GM12878 (cell line): ENCODE results near the gene CTNNA3. TPM values are rescaled to one million over a fixed set of nuclear protein-coding genes. Genes with fewer than 3 reads are reported as not detected.
"Not testable (repeated sequence)": the region's sequence is repeated elsewhere in the genome, so short reads cannot be mapped to it uniquely, and the experiment has no call there.

Experiments used
- ATAC-seq: fragments of 200-7000 bp; cut with Tn5 transposase; 3 replicates; pipeline ENCODE4 v1.9.1; 2020; ENCODE audit warnings: mild to moderate bottlenecking, moderate library complexity
- BruUV-seq: library from RNA; stranded (reverse); fragments of 400-500 nt; replicated peaks from 2 replicates; lab custom pipeline; 2021; lab: Mats Ljungman, UMichigan
- CTCF ChIA-PET: fragments of 300-600 bp; sonication (Branson Sonifier 250); formaldehyde crosslinking; extraction: SDS; loops from one replicate; lab custom pipeline; 2021; ENCODE audit warnings: inconsistent platforms; lab: Yijun Ruan, JAX
- POLR2A ChIA-PET: fragments of 350-600 bp; formaldehyde crosslinking; extraction: SDS; loops from one replicate; lab custom pipeline; 2021; ENCODE audit warnings: inconsistent platforms; lab: Charles Lee
- RAD21 ChIA-PET: fragments of 300-600 bp; sonication (Branson Sonifier 250); formaldehyde crosslinking; loops from one replicate; lab custom pipeline; 2023; ENCODE audit warnings: antibody characterized with exemption; ENCODE audit not compliant: unreplicated experiment; lab: Charles Lee
- SMC1A ChIA-PET: fragments of 300-600 bp; sonication (Branson Sonifier 250); formaldehyde crosslinking; loops from one replicate; lab custom pipeline; 2023; ENCODE audit not compliant: unreplicated experiment, uncharacterized antibody; lab: Charles Lee
- DNase-seq: peaks from one replicate; pipeline ENCODE4 v3.0.0-alpha.2; 2011; ENCODE audit warnings: low read depth, low spot score
- FAIRE-seq: peaks from 3 replicates; lab custom pipeline; 2011; peaks lifted over from hg19 to GRCh38; lab: Jason Lieb, UNC
- H2AFZ ChIP-seq: 2 replicates; pipeline ENCODE4 v1.6.0; 2011; ENCODE audit warnings: low read depth, low read length, control low read depth; ENCODE audit not compliant: control insufficient read depth
- H3K27ac ChIP-seq: 2 replicates; pipeline ENCODE4 v1.5.1; 2011; ENCODE audit warnings: control low read depth; ENCODE audit not compliant: control insufficient read depth, insufficient read depth
- H3K27me3 ChIP-seq, 2 experiments: replicated peaks in 1 of 2; 2 replicates each; pipeline versions ENCODE4 v1.6.0 to v1.6.1; 2011; ENCODE audit warnings: low read length in 1 of 2; ENCODE audit not compliant: control insufficient read depth in 2 of 2, insufficient read depth in 2 of 2
- H3K36me3 ChIP-seq, 2 experiments: 2 replicates each; pipeline ENCODE4 v1.5.1; 2011; ENCODE audit warnings: low read length in 1 of 2; ENCODE audit not compliant: control insufficient read depth in 2 of 2, insufficient read depth in 2 of 2
- H3K4me1 ChIP-seq: 2 replicates; pipeline ENCODE4 v1.6.1; 2011; ENCODE audit warnings: mild to moderate bottlenecking, low read length, moderate library complexity, mixed read lengths; ENCODE audit not compliant: control insufficient read depth, insufficient read depth
- H3K4me2 ChIP-seq: 2 replicates; pipeline ENCODE4 v1.6.0; 2011; ENCODE audit warnings: control low read depth; ENCODE audit not compliant: control insufficient read depth, insufficient read depth
- H3K4me3 ChIP-seq: fragments of 200-600 bp; sonication (generic); 2 replicates; pipeline ENCODE4 v1.5.1; 2016
- H3K79me2 ChIP-seq: 2 replicates; pipeline ENCODE4 v1.6.0; 2011; ENCODE audit warnings: low read length; ENCODE audit not compliant: control insufficient read depth, insufficient read depth
- H3K9ac ChIP-seq: 2 replicates; pipeline ENCODE4 v1.8.0; 2011; ENCODE audit warnings: low read length, control low read depth, mixed read lengths; ENCODE audit not compliant: control insufficient read depth, insufficient read depth
- H3K9me3 ChIP-seq: replicated peaks from 3 replicates; pipeline ENCODE4 v1.5.1; 2011; ENCODE audit warnings: mild to moderate bottlenecking, low read length; ENCODE audit not compliant: control insufficient read depth, insufficient read depth
- H4K20me1 ChIP-seq: 2 replicates; pipeline ENCODE4 v1.6.0; 2011; ENCODE audit not compliant: control insufficient read depth, insufficient read depth
- ATF7 ChIP-seq: fragments of 450-650 bp; IDR thresholded peaks from 2 replicates; pipeline ENCODE4 v1.6.1; 2016; ENCODE audit warnings: low read depth, mild to moderate bottlenecking
- FOXK2 ChIP-seq: fragments of 450-650 bp; IDR thresholded peaks from 2 replicates; pipeline ENCODE4 v1.6.1; 2017; ENCODE audit warnings: mild to moderate bottlenecking, moderate library complexity
- GABPA ChIP-seq: IDR thresholded peaks from 2 replicates; pipeline ENCODE4 v1.6.1; 2014; ENCODE audit warnings: antibody characterized with exemption, low read depth, mild to moderate bottlenecking, inconsistent platforms
- MXI1 ChIP-seq: fragments of 150-350 bp; IDR thresholded peaks from 2 replicates; pipeline ENCODE4 v1.6.1; 2011; ENCODE audit warnings: low read depth, mild to moderate bottlenecking, inconsistent platforms, low read length, improper control_type of control experiment
- NBN ChIP-seq: fragments of 450-650 bp; IDR thresholded peaks from 2 replicates; pipeline ENCODE4 v1.6.1; 2016
- NFIC ChIP-seq: IDR thresholded peaks from 2 replicates; pipeline ENCODE4 v1.6.1; 2012; ENCODE audit warnings: low read depth, mild to moderate bottlenecking, inconsistent platforms, low read length, moderate library complexity
- NRF1 ChIP-seq: conservative IDR thresholded peaks from 2 replicates; pipeline ENCODE4 v1.6.1; 2011; ENCODE audit warnings: mild to moderate bottlenecking, low read depth, low read length, improper control_type of control experiment
- TARDBP ChIP-seq: IDR thresholded peaks from 2 replicates; pipeline ENCODE4 v1.6.1; 2016; ENCODE audit warnings: borderline replicate concordance
- WGBS: methylation state at CpG from one replicate; pipeline ENCODE4 v1.1.6; 2016; ENCODE audit warnings: low lambda C conversion rate; ENCODE audit not compliant: insufficient replicate concordance, insufficient coverage; ENCODE audit errors: missing lambda C conversion rate; 5-methylcytosine and 5-hydroxymethylcytosine counted together
- in situ Hi-C: fragments of 300-500 bp; cut with MboI; formaldehyde crosslinking; loops from 9 replicates; pipeline ENCODE4 v1.14.3; 2018; ENCODE audit warnings: mixed read lengths
- intact Hi-C: fragments of 100-400 bp; cut with micrococcal nuclease; formaldehyde crosslinking; loops from one replicate; pipeline ENCODE4 v1.14.2; 2022; ENCODE audit not compliant: unreplicated experiment
- polyA plus RNA-seq, 11 experiments: library from polyadenylated mRNA; depleted of rRNA in 4 of 11; unstranded in 6 of 11; stranded (reverse) in 5 of 11; fragments of >200 nt; fragmentation: Nextera tagmentation in 4 of 11; fragmentation: Illumina TruSeq in 1 of 11; extraction: Ambion mirVana in 4 of 11; extraction: Trizol in 1 of 11; gene quantifications; 1 replicate in 1 of 11; 2 replicates in 10 of 11; pipeline versions ENCODE4 v1.2.1 to v1.2.3, GENCODE V29; 2011 to 2016; ENCODE audit warnings: inconsistent platforms in 2 of 11, missing spikeins in 2 of 11, low read depth in 1 of 11
- total RNA-seq, 4 experiments: library from RNA; depleted of rRNA in 3 of 4; stranded (reverse); fragments of >200 nt in 3 of 4; fragmentation: Illumina TruSeq in 1 of 4; extraction: Trizol in 1 of 4; gene quantifications; 2 replicates each; pipeline versions ENCODE4 v1.2.1 to v1.2.3, GENCODE V29; 2013 to 2021
- TF ChIP-seq, protein P1 (sequence below): fragments of 450-650 bp; IDR thresholded peaks from 2 replicates; pipeline ENCODE4 v1.6.1; 2014; ENCODE audit warnings: mild to moderate bottlenecking
- TF ChIP-seq, protein P2 (sequence below): fragments of 450-650 bp; IDR thresholded peaks from 2 replicates; pipeline ENCODE4 v1.6.1; 2017; ENCODE audit warnings: antibody characterized with exemption, mild to moderate bottlenecking, moderate library complexity

CTNNA3 gene
- total and polyA plus RNA-seq, 10 of the 15 experiments (the other 5 are each of a cell fraction or from before 2014, with no cell fraction given) = under 0.01 to 4.5 (median 0.22) TPM; not detected in 2

- POLR2A ChIA-PET = interaction anchor here (0.6 kb wide), 1 partner anchor 65 kb away, joined by 3 read pairs; no protein-coding TSS in a partner anchor
- RAD21 ChIA-PET, H4K20me1 ChIP-seq, H2AFZ ChIP-seq, H3K79me2 ChIP-seq, DNase-seq, H3K9ac ChIP-seq, BruUV-seq, ATAC-seq, FAIRE-seq, H3K4me3 ChIP-seq, intact Hi-C loops, H3K27me3 ChIP-seq, H3K4me1 ChIP-seq, H3K9me3 ChIP-seq, H3K4me2 ChIP-seq, H3K36me3 ChIP-seq, H3K27ac ChIP-seq, in situ Hi-C loops: not testable (repeated sequence)
- WGBS = 38% methylated on average over 6 of the region's 6 CpGs
- SMC1A ChIA-PET = interaction anchor here (0.6 to 1.6 kb wide), 4 partner anchors 9 to 32 kb away, joined by 3 to 9 read pairs (median 3); no protein-coding TSS in a partner anchor
- CTCF ChIA-PET = interaction anchor here (0.7 kb wide), 1 partner anchor 420 kb away, joined by 3 read pairs; no protein-coding TSS in a partner anchor
Observed at GRCh38 chr10:67207923-67208322, 488.1 kb downstream of the CTNNA3 start.

DNA sequence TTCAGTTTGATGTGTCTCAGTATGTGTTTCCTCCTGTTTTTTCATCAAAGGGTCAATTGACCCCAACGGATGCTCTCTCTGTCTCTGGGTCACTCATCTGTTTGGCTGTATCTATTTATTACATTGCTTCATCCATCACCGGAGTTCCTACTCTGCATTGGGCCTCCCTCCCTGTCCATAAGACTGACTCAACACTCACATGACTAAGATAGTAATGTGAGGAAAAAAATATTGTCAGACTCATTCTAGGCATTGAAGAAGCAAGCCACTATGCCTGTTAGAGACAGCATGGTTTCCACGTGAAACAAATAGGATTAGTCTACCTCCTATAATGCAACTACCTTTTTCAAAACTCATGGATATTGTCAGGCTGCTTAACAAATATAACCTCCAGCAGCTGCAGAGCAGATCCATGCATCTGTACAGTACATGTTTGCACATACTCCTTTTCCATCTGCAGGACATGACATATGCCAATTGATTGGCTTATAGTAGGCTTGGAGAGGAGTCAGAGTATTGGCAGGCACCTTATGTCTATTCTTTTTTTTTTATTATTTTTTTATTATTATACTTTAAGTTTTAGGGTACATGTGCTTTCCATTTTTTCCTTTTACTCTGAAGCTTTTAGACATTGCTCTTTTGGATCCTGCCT is 495.0 kb downstream of the CTNNA3 start:
- ChIA-PET CTCF (no interaction called here), POLR2A (no interaction called here), RAD21 (no interaction called here), SMC1A (interaction anchor here (0.8 kb wide), 1 partner anchor 10 kb away, joined by 3 read pairs; no protein-coding TSS in a partner anchor)
- intact Hi-C loops (no loop called here), in situ Hi-C loops (no loop called here)
- Histone ChIP-seq H3K79me2 (no peaks in the 10 kb centered on the region), H2AFZ (no peak overlapping the region), H3K27me3 (no peaks in the 10 kb centered on the region), H3K9ac (no peak overlapping the region), H3K27ac (no peak overlapping the region), H3K4me1 (no peaks in the 10 kb centered on the region), H3K4me3 (no peak overlapping the region), H3K9me3 (no peaks in the 10 kb centered on the region), H4K20me1 (no peaks in the 10 kb centered on the region), H3K36me3 (no peaks in the 10 kb centered on the region), H3K4me2 (no peak overlapping the region)
- 13% methylated on average over 3 of the region's 3 CpGs for WGBS
- BruUV-seq = no TSS peak
- DNase-seq = no peak
- no peak for FAIRE-seq
- ATAC-seq = no peak
- no peak for TF ChIP-seq FOXK2
- no peak for TF ChIP-seq MXI1
- TF ChIP-seq, protein P1, sequence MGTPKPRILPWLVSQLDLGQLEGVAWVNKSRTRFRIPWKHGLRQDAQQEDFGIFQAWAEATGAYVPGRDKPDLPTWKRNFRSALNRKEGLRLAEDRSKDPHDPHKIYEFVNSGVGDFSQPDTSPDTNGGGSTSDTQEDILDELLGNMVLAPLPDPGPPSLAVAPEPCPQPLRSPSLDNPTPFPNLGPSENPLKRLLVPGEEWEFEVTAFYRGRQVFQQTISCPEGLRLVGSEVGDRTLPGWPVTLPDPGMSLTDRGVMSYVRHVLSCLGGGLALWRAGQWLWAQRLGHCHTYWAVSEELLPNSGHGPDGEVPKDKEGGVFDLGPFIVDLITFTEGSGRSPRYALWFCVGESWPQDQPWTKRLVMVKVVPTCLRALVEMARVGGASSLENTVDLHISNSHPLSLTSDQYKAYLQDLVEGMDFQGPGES = no peak
- TF ChIP-seq NFIC = no peak
- no peak for TF ChIP-seq GABPA
- TF ChIP-seq TARDBP = no peak
- TF ChIP-seq ATF7 = no peak
- TF ChIP-seq, protein P2, sequence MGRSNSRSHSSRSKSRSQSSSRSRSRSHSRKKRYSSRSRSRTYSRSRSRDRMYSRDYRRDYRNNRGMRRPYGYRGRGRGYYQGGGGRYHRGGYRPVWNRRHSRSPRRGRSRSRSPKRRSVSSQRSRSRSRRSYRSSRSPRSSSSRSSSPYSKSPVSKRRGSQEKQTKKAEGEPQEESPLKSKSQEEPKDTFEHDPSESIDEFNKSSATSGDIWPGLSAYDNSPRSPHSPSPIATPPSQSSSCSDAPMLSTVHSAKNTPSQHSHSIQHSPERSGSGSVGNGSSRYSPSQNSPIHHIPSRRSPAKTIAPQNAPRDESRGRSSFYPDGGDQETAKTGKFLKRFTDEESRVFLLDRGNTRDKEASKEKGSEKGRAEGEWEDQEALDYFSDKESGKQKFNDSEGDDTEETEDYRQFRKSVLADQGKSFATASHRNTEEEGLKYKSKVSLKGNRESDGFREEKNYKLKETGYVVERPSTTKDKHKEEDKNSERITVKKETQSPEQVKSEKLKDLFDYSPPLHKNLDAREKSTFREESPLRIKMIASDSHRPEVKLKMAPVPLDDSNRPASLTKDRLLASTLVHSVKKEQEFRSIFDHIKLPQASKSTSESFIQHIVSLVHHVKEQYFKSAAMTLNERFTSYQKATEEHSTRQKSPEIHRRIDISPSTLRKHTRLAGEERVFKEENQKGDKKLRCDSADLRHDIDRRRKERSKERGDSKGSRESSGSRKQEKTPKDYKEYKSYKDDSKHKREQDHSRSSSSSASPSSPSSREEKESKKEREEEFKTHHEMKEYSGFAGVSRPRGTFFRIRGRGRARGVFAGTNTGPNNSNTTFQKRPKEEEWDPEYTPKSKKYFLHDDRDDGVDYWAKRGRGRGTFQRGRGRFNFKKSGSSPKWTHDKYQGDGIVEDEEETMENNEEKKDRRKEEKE = no peak
- TF ChIP-seq NRF1 = no peak
- TF ChIP-seq NBN = no peak
